IMR-90 (cell line): ENCODE results near the gene TINAGL1. TPM values are rescaled to one million over a fixed set of nuclear protein-coding genes. Genes with fewer than 3 reads are reported as not detected.

Source experiments
- ATAC-seq: fragments of 200-7000 bp; cut with Tn5 transposase; 2 replicates; pipeline ENCODE4 v1.9.1; 2020; ENCODE audit warnings: low read depth, mild to moderate bottlenecking, moderate library complexity
- BruUV-seq: library from RNA; stranded (reverse); fragments of 400-500 nt; replicated peaks from 2 replicates; lab custom pipeline; 2021; lab: Mats Ljungman, UMichigan
- CTCF ChIA-PET: fragments of 300-600 bp; formaldehyde crosslinking; extraction: SDS; loops from one replicate; lab custom pipeline; 2021; ENCODE audit warnings: antibody characterized with exemption; lab: Yijun Ruan, JAX
- POLR2A ChIA-PET: fragments of 300-600 bp; sonication (Branson Sonifier 250); formaldehyde crosslinking; loops from one replicate; lab custom pipeline; 2022; ENCODE audit warnings: antibody characterized with exemption; ENCODE audit not compliant: unreplicated experiment; lab: Charles Lee
- DNase-seq: peaks from one replicate; pipeline ENCODE4 v3.0.0; 2013
- H2AFZ ChIP-seq: replicated peaks from 2 replicates; pipeline ENCODE3; 2013; ENCODE audit warnings: low read length, mild to moderate bottlenecking; ENCODE audit not compliant: poor library complexity
- H2AK5ac ChIP-seq: 2 replicates; pipeline ENCODE4 v1.6.1; 2013; ENCODE audit warnings: low read depth, low read length, inconsistent platforms
- H2AK9ac ChIP-seq: replicated peaks from 2 replicates; pipeline ENCODE3; 2013; ENCODE audit warnings: mild to moderate bottlenecking, low read depth, low read length, moderate library complexity; ENCODE audit not compliant: poor library complexity
- H2BK120ac ChIP-seq: 2 replicates; pipeline ENCODE4 v1.6.1; 2013; ENCODE audit warnings: low read depth, low read length, inconsistent platforms
- H2BK15ac ChIP-seq: 3 replicates; pipeline ENCODE4 v1.6.1; 2013; ENCODE audit warnings: low read depth, low read length, inconsistent platforms
- H2BK20ac ChIP-seq: 2 replicates; pipeline ENCODE4 v1.6.1; 2013; ENCODE audit warnings: low read depth, mild to moderate bottlenecking, inconsistent platforms, low read length, moderate library complexity
- H2BK5ac ChIP-seq: 2 replicates; pipeline ENCODE4 v1.6.1; 2013; ENCODE audit warnings: mild to moderate bottlenecking, low read depth, low read length, inconsistent platforms; ENCODE audit not compliant: poor library complexity, severe bottlenecking
- H3K14ac ChIP-seq: replicated peaks from 2 replicates; pipeline ENCODE4 v1.6.1; 2013; ENCODE audit warnings: low read depth, low read length, inconsistent platforms
- H3K18ac ChIP-seq: 2 replicates; pipeline ENCODE4 v1.6.1; 2013; ENCODE audit warnings: low read depth, low read length, control low read depth
- H3K23ac ChIP-seq: 2 replicates; pipeline ENCODE4 v1.6.1; 2013; ENCODE audit warnings: low read depth, low read length, inconsistent platforms
- H3K27ac ChIP-seq: 2 replicates; pipeline ENCODE4 v1.5.1; 2013; ENCODE audit warnings: mild to moderate bottlenecking, control low read depth, low read length; ENCODE audit not compliant: insufficient read depth
- H3K27me3 ChIP-seq: 2 replicates; pipeline ENCODE4 v1.6.1; 2013; ENCODE audit warnings: low read length; ENCODE audit not compliant: control insufficient read depth, insufficient read depth
- H3K36me3 ChIP-seq: 2 replicates; pipeline ENCODE4 v1.6.1; 2013; ENCODE audit warnings: low read length, mixed read lengths; ENCODE audit not compliant: control insufficient read depth, insufficient read depth
- H3K4ac ChIP-seq: 2 replicates; pipeline ENCODE4 v1.6.1; 2013; ENCODE audit warnings: low read depth, low read length, inconsistent platforms
- H3K4me1 ChIP-seq: 2 replicates; pipeline ENCODE4 v1.6.1; 2013; ENCODE audit warnings: low read length, mixed read lengths; ENCODE audit not compliant: control insufficient read depth, insufficient read depth
- H3K4me2 ChIP-seq: 2 replicates; pipeline ENCODE4 v1.6.1; 2013; ENCODE audit warnings: low read depth, mild to moderate bottlenecking, control low read depth, low read length, moderate library complexity
- H3K4me3 ChIP-seq: 2 replicates; pipeline ENCODE4 v1.5.1; 2013; ENCODE audit warnings: low read depth, mild to moderate bottlenecking, control low read depth, low read length, moderate library complexity; ENCODE audit not compliant: insufficient read depth
- H3K56ac ChIP-seq: 2 replicates; pipeline ENCODE4 v1.6.1; 2013; ENCODE audit warnings: low read length, inconsistent platforms; ENCODE audit not compliant: insufficient read depth; ENCODE audit errors: extremely low read depth
- H3K79me1 ChIP-seq, 2 experiments: 2 replicates each; pipeline ENCODE4 v1.6.1; 2013; ENCODE audit warnings: low read length in 2 of 2, inconsistent platforms in 1 of 2, low read depth in 1 of 2
- H3K9ac ChIP-seq: 2 replicates; pipeline ENCODE4 v1.6.1; 2013; ENCODE audit warnings: low read depth, low read length, control low read depth
- H3K9me1 ChIP-seq: 2 replicates; pipeline ENCODE4 v1.6.1; 2013; ENCODE audit warnings: low read length, inconsistent platforms; ENCODE audit not compliant: insufficient read depth
- H3K9me3 ChIP-seq: 2 replicates; pipeline ENCODE4 v1.6.1; 2013; ENCODE audit warnings: low read length; ENCODE audit not compliant: control insufficient read depth, insufficient read depth
- H4K20me1 ChIP-seq: 2 replicates; pipeline ENCODE4 v1.6.1; 2013; ENCODE audit warnings: low read length, inconsistent platforms; ENCODE audit not compliant: insufficient read depth
- H4K5ac ChIP-seq: 2 replicates; pipeline ENCODE4 v1.6.1; 2013; ENCODE audit warnings: mild to moderate bottlenecking, low read depth, low read length, control low read depth
- H4K8ac ChIP-seq, 2 experiments: 2 replicates each; pipeline ENCODE4 v1.6.1; 2013; ENCODE audit warnings: low read depth in 2 of 2, low read length in 2 of 2, control low read depth in 1 of 2, inconsistent platforms in 1 of 2
- H4K91ac ChIP-seq: 2 replicates; pipeline ENCODE4 v1.6.1; 2013; ENCODE audit warnings: low read depth, low read length, inconsistent platforms; ENCODE audit not compliant: insufficient read depth
- CHD1 ChIP-seq: IDR thresholded peaks from 2 replicates; pipeline ENCODE4 v1.6.1; 2012; ENCODE audit warnings: low read depth, low read length, improper control_type of control experiment
- WGBS, 2 experiments: methylation state at CpG; one replicate each; pipeline versions ENCODE4 v1.1.5 to v1.1.7; 2013; ENCODE audit warnings: missing lambda C conversion rate in 2 of 2; ENCODE audit not compliant: insufficient read length in 1 of 2; ENCODE audit errors: extremely low coverage in 2 of 2; 5-methylcytosine and 5-hydroxymethylcytosine counted together
- dilution Hi-C: fragments of 300-500 bp; cut with HindIII; formaldehyde crosslinking; loops from one replicate; pipeline ENCODE4 v1.14.3; 2018; ENCODE audit warnings: low sequenced_read_pairs; ENCODE audit not compliant: unreplicated experiment
- in situ Hi-C: fragments of 300-500 bp; cut with MboI; formaldehyde crosslinking; loops from 3 replicates; pipeline ENCODE4 v1.14.3; 2019; ENCODE audit warnings: low sequenced_read_pairs, inconsistent platforms, mixed read lengths
- intact Hi-C: fragments of 100-400 bp; cut with micrococcal nuclease; formaldehyde crosslinking; loops from 2 replicates; pipeline ENCODE4 v1.10.0; 2022
- polyA plus RNA-seq, 3 experiments: library from polyadenylated mRNA; depleted of rRNA; stranded (reverse); fragments of >200 nt; gene quantifications; 2 replicates each; pipeline ENCODE4 v1.2.3, GENCODE V29; 2012; ENCODE audit warnings: low replicate concordance in 1 of 3
- total RNA-seq: library from RNA; depleted of rRNA; stranded (reverse); fragments of >200 nt; gene quantifications from 2 replicates; pipeline ENCODE4 v1.2.3, GENCODE V29; 2012

The TINAGL1 gene
- total and polyA plus RNA-seq, 2 of the 4 experiments (the other 2 are of a cell fraction), result 0.54 to 1.5 TPM

GRCh38 chr1:31564606-31564989 is 11.7 kb upstream of the TINAGL1 start:
- no peak overlapping the region for H3K4me2 ChIP-seq
- no peaks in the 10 kb centered on the region for H4K20me1 ChIP-seq
- WGBS, 2 experiments, result no CpG with 5 or more reads among the region's 5 CpGs
- H3K14ac ChIP-seq, result no peak overlapping the region
- H3K4ac ChIP-seq, result no peak overlapping the region
- ChIA-PET CTCF (interaction anchor here (0.6 to 1.2 kb wide), 3 partner anchors 27 to 92 kb away, joined by 3 to 6 read pairs (median 3); no protein-coding TSS in a partner anchor), POLR2A (no interaction called here)
- no peak for DNase-seq
- intact Hi-C loops, result loop anchor here (1.0 to 10.0 kb wide), 6 partner anchors 30 to 400 kb away; no protein-coding TSS in a partner anchor
- H3K36me3 ChIP-seq, result no peaks in the 10 kb centered on the region
- H3K4me1 ChIP-seq, result peaks cover 2% of the 10 kb centered on the region; the same call in 1 of the 2 replicates
- H2BK15ac ChIP-seq, result no peak overlapping the region
- dilution Hi-C loops, result no loop called here
- no peak overlapping the region for H2AFZ ChIP-seq
- H3K4me3 ChIP-seq, result no peak overlapping the region
- no peak overlapping the region for H2AK9ac ChIP-seq
- H4K8ac ChIP-seq, result no peak overlapping the region
- H3K79me1 ChIP-seq, result no peaks in the 10 kb centered on the region
- no peak overlapping the region for H3K9ac ChIP-seq
- no peak overlapping the region for H2BK120ac ChIP-seq
- no peak overlapping the region for H3K56ac ChIP-seq
- H3K9me3 ChIP-seq, result peaks cover 4% of the 10 kb centered on the region
- H3K23ac ChIP-seq, result no peak overlapping the region
- H4K91ac ChIP-seq, result no peak overlapping the region
- no peak overlapping the region for H2BK5ac ChIP-seq
- H2BK20ac ChIP-seq, result no peak overlapping the region
- no peaks in the 10 kb centered on the region for H3K9me1 ChIP-seq
- H3K18ac ChIP-seq, result no peak overlapping the region
- peak; percentile 8; the same call in 1 of the 2 replicates for ATAC-seq
- TF ChIP-seq CHD1, result no peak
- H3K27ac ChIP-seq, result no peak overlapping the region
- peaks cover 5% of the 10 kb centered on the region; the same call in 1 of the 2 replicates for H3K27me3 ChIP-seq
- BruUV-seq, result no TSS peak
- H2AK5ac ChIP-seq, result 0 out of 2 replicates have a peak overlapping the region, but pooled peaks have one; percentile 6
- in situ Hi-C loops, result loop anchor here (10.0 kb wide), 2 partner anchors 50 to 160 kb away; partner anchors contain the start of gene HCRTR1
- no peak overlapping the region for H4K5ac ChIP-seq
